ENCODE measurements around the gene KRT2. TPM values are rescaled to one million over a fixed set of nuclear protein-coding genes. Genes with fewer than 3 reads are reported as not detected.

KRT2 gene
- not detected in 2 replicates for total RNA-seq (2014; rRNA removed; shearing (Covaris generic))
- total RNA-seq (2022), result not detected in 2 replicates
- Bru-seq, nascent RNA, result not detected
- BruChase-seq, experiment 1, labeled RNA remaining after a 6-hour chase, result not detected
- BruChase-seq, experiment 2, labeled RNA remaining after a 2-hour chase, result not detected
- long read RNA-seq, result 0 reads

DNA sequence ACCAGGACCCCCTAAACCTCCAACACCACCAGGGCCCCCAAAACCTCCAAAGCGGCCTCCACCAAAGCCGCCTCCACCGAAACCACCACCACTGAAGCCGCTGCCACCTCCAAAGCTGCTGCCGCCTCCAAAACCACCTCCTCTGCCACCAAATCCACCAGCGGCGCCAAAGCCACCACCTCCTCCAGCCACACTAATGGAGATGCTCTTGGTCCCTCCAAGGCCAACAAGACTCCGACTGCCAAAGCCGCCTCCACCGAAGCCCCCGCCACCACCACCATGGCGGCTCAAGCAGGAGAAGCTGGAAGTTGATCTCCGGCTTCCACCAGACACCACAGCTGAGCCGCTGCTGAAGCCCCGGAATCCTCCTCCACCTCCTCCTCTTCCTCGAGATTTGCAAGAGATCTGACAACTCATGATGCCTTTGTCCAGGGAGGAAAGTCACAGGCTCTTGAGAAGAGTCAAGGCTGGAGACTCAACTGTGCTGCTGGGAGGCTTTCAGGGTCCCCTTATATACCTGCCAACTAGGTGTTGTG lies at the start of gene KRT2:
Gene KRT2, minus strand, starts transcription at position 486 of the 536 bp plus-strand sequence. Its CDS starts 69 bp downstream, at position 417.
- Histone ChIP-seq H3K9me2 (ENCODE audit: insufficient read depth, low read length) (no peaks in the 10 kb centered on the region), H3K36me3 (ENCODE audit: insufficient read depth, low read length) (no peaks in the 10 kb centered on the region), H2AFZ (ENCODE audit: low read length) (no peak within 1 kb of the TSS), H3K4me2 (ENCODE audit: low read length) (no peak within 1 kb of the TSS), H3K4me3 (ENCODE audit: low read depth, low read length, poor library complexity, severe bottlenecking) (no peak within 1 kb of the TSS), H3K4me1 (ENCODE audit: insufficient read depth, low read length, poor library complexity, severe bottlenecking) (no peaks in the 10 kb centered on the region), H4K20me1 (ENCODE audit: insufficient read depth, low read length) (no peaks in the 10 kb centered on the region), H3K27ac (ENCODE audit: low read depth, low read length, poor library complexity, severe bottlenecking) (no peak within 1 kb of the TSS), H3K9me3 (ENCODE audit: low read length) (no peaks in the 10 kb centered on the region), H3K79me2 (ENCODE audit: insufficient read depth, low read depth, low read length) (no peaks in the 10 kb centered on the region)
- no TSS peak for BruUV-seq (replicated peaks)
- CTCF ChIA-PET (ENCODE audit: unreplicated experiment), result no interaction called here
- TF ChIP-seq CTCF (conservative IDR thresholded peaks at IDR 0.05; ENCODE audit: low read length) (no peak), EZH2phosphoT487 (IDR thresholded peaks at IDR 0.05; ENCODE audit: borderline replicate concordance, low read depth, low read length) (no peak)
- intact Hi-C loops (cut with micrococcal nuclease; ENCODE audit: unreplicated experiment), result no loop called here
- no peak for DNase-seq (ENCODE audit: low spot score)
- POLR2A ChIA-PET, result no interaction called here

DNA sequence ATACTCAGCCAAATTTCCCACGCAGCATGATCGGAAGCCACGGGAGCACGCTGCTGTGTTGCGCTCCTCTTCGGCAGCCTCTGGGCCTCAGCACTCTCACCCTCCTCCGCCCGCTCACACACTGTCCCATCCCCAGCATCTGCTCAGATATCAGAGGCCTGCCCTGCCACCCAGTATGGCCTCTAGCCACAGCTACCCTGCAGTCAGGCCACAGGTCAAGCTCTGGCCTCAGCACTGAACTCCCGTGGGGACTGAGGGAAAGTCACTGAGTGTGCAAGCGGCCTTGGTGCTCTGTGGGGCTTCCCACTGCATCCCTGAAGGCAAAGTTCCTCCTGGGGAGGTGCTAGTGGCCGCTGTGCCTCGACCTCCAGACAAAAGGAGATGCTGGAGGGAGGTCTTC lies 49.3 kb upstream of the KRT2 start:
- Histone ChIP-seq H3K4me2 (ENCODE audit: low read length) (no peak overlapping the region), H3K79me2 (ENCODE audit: insufficient read depth, low read depth, low read length) (no peaks in the 10 kb centered on the region), H3K27ac (ENCODE audit: low read depth, low read length, poor library complexity, severe bottlenecking) (no peak overlapping the region), H3K9me2 (ENCODE audit: insufficient read depth, low read length) (no peaks in the 10 kb centered on the region), H3K4me1 (ENCODE audit: insufficient read depth, low read length, poor library complexity, severe bottlenecking) (no peaks in the 10 kb centered on the region), H3K36me3 (ENCODE audit: insufficient read depth, low read length) (no peaks in the 10 kb centered on the region), H3K4me3 (ENCODE audit: low read depth, low read length, poor library complexity, severe bottlenecking) (no peak overlapping the region), H4K20me1 (ENCODE audit: insufficient read depth, low read length) (no peaks in the 10 kb centered on the region), H2AFZ (ENCODE audit: low read length) (no peak overlapping the region), H3K9me3 (ENCODE audit: low read length) (no peaks in the 10 kb centered on the region)
- CTCF ChIA-PET (ENCODE audit: unreplicated experiment), result no interaction called here
- BruUV-seq (replicated peaks), result no TSS peak
- POLR2A ChIA-PET, result no interaction called here
- no peak for DNase-seq (ENCODE audit: low spot score)
- no peak for TF ChIP-seq EZH2phosphoT487 (IDR thresholded peaks at IDR 0.05; ENCODE audit: borderline replicate concordance, low read depth, low read length)
- TF ChIP-seq CTCF (conservative IDR thresholded peaks at IDR 0.05; ENCODE audit: low read length), result no peak
- intact Hi-C loops (cut with micrococcal nuclease; ENCODE audit: unreplicated experiment), result no loop called here

- Histone ChIP-seq H3K4me2 (ENCODE audit: low read length) (no peak overlapping the region), H4K20me1 (ENCODE audit: insufficient read depth, low read length) (no peaks in the 10 kb centered on the region), H3K36me3 (ENCODE audit: insufficient read depth, low read length) (no peaks in the 10 kb centered on the region), H3K9me2 (ENCODE audit: insufficient read depth, low read length) (no peaks in the 10 kb centered on the region), H3K4me3 (ENCODE audit: low read depth, low read length, poor library complexity, severe bottlenecking) (no peak overlapping the region), H3K9me3 (ENCODE audit: low read length) (no peaks in the 10 kb centered on the region), H2AFZ (ENCODE audit: low read length) (no peak overlapping the region), H3K79me2 (ENCODE audit: insufficient read depth, low read depth, low read length) (no peaks in the 10 kb centered on the region), H3K27ac (ENCODE audit: low read depth, low read length, poor library complexity, severe bottlenecking) (no peak overlapping the region), H3K4me1 (ENCODE audit: insufficient read depth, low read length, poor library complexity, severe bottlenecking) (no peaks in the 10 kb centered on the region)
- POLR2A ChIA-PET, result no interaction called here
- no TSS peak for BruUV-seq (replicated peaks)
- no peak for TF ChIP-seq CTCF (conservative IDR thresholded peaks at IDR 0.05; ENCODE audit: low read length)
- TF ChIP-seq EZH2phosphoT487 (IDR thresholded peaks at IDR 0.05; ENCODE audit: borderline replicate concordance, low read depth, low read length), result no peak
- intact Hi-C loops (cut with micrococcal nuclease; ENCODE audit: unreplicated experiment), result no loop called here
- DNase-seq (ENCODE audit: low spot score), result no peak
- CTCF ChIA-PET (ENCODE audit: unreplicated experiment), result no interaction called here
Measured at GRCh38 chr12:52699960-52700359, 47.9 kb upstream of the KRT2 start.

Measured in OCI-LY7 (cell line).